ENCODE data around the gene MICALL1.

Gene MICALL1

GRCh38 chr22:37907036-37907954 lies 1.2 kb downstream of the MICALL1 start:
- H3K36me3 ChIP-seq (ENCODE audit: control insufficient read depth in 1 of 2, insufficient read depth in 2 of 2, low read length in 2 of 2), result peaks cover 0 to 7% of the 10 kb centered on the region in 2 donors
- peak overlapping the region; percentile 60 to 79 for H3K4me3 ChIP-seq (ENCODE audit: low read depth in 1 of 2, low read length in 2 of 2)
- peak overlapping the region; percentile 12 for H3K27ac ChIP-seq (ENCODE audit: low read length)
- peaks cover 0 to 55% of the 10 kb centered on the region in 2 donors for H3K4me1 ChIP-seq (ENCODE audit: control insufficient read depth in 1 of 2, insufficient read depth in 2 of 2, low read length in 2 of 2)
- H3K27me3 ChIP-seq (ENCODE audit: low read depth, low read length), result no peaks in the 10 kb centered on the region
- H3K9me3 ChIP-seq (ENCODE audit: control insufficient read depth in 1 of 2, low read length in 2 of 2), result no peaks in the 10 kb centered on the region

- Histone ChIP-seq H3K4me1 (ENCODE audit: control insufficient read depth in 1 of 2, insufficient read depth in 2 of 2, low read length in 2 of 2) (peaks cover 0 to 63% of the 10 kb centered on the region in 2 donors), H3K27ac (ENCODE audit: low read length) (peak overlapping the region; percentile 79), H3K4me3 (ENCODE audit: low read depth in 1 of 2, low read length in 2 of 2) (peak overlapping the region in 1 of 2 donors; percentile 9), H3K36me3 (ENCODE audit: control insufficient read depth in 1 of 2, insufficient read depth in 2 of 2, low read length in 2 of 2) (peaks cover 0 to 14% of the 10 kb centered on the region in 2 donors), H3K9me3 (ENCODE audit: control insufficient read depth in 1 of 2, low read length in 2 of 2) (no peaks in the 10 kb centered on the region), H3K27me3 (ENCODE audit: low read depth, low read length) (no peaks in the 10 kb centered on the region)
Measured at GRCh38 chr22:37909766-37910165, 3.7 kb downstream of the MICALL1 start.

GRCh38 chr22:37910890-37911672 lies 5.0 kb downstream of the MICALL1 start:
- H3K27me3 ChIP-seq (ENCODE audit: low read depth, low read length), result no peaks in the 10 kb centered on the region
- no peaks in the 10 kb centered on the region for H3K9me3 ChIP-seq (ENCODE audit: control insufficient read depth in 1 of 2, low read length in 2 of 2)
- H3K36me3 ChIP-seq (ENCODE audit: control insufficient read depth in 1 of 2, insufficient read depth in 2 of 2, low read length in 2 of 2), result peaks cover under 1 to 8% of the 10 kb centered on the region in 2 donors
- peak overlapping the region in 1 of 2 donors; percentile 30 for H3K4me3 ChIP-seq (ENCODE audit: low read depth in 1 of 2, low read length in 2 of 2)
- peaks cover 0 to 58% of the 10 kb centered on the region in 2 donors for H3K4me1 ChIP-seq (ENCODE audit: control insufficient read depth in 1 of 2, insufficient read depth in 2 of 2, low read length in 2 of 2)
- peak overlapping the region; percentile 79 for H3K27ac ChIP-seq (ENCODE audit: low read length)

- Histone ChIP-seq H3K4me3 (ENCODE audit: low read depth in 1 of 2, low read length in 2 of 2) (peak overlapping the region in 1 of 2 donors; percentile 30), H3K4me1 (ENCODE audit: control insufficient read depth in 1 of 2, insufficient read depth in 2 of 2, low read length in 2 of 2) (peaks cover 0 to 57% of the 10 kb centered on the region in 2 donors), H3K27me3 (ENCODE audit: low read depth, low read length) (no peaks in the 10 kb centered on the region), H3K27ac (ENCODE audit: low read length) (no peak overlapping the region), H3K9me3 (ENCODE audit: control insufficient read depth in 1 of 2, low read length in 2 of 2) (no peaks in the 10 kb centered on the region), H3K36me3 (ENCODE audit: control insufficient read depth in 1 of 2, insufficient read depth in 2 of 2, low read length in 2 of 2) (peaks cover 6 to 14% of the 10 kb centered on the region in 2 donors)
Measured at GRCh38 chr22:37911697-37912096, 5.6 kb downstream of the MICALL1 start.

- Histone ChIP-seq H3K27me3 (ENCODE audit: low read depth, low read length) (no peaks in the 10 kb centered on the region), H3K36me3 (ENCODE audit: control insufficient read depth in 1 of 2, insufficient read depth in 2 of 2, low read length in 2 of 2) (peaks cover 7 to 19% of the 10 kb centered on the region in 2 donors), H3K27ac (ENCODE audit: low read length) (no peak overlapping the region), H3K4me1 (ENCODE audit: control insufficient read depth in 1 of 2, insufficient read depth in 2 of 2, low read length in 2 of 2) (peaks cover 0 to 53% of the 10 kb centered on the region in 2 donors), H3K9me3 (ENCODE audit: control insufficient read depth in 1 of 2, low read length in 2 of 2) (no peaks in the 10 kb centered on the region), H3K4me3 (ENCODE audit: low read depth in 1 of 2, low read length in 2 of 2) (no peak overlapping the region)
Measured at GRCh38 chr22:37912171-37912570, 6.1 kb downstream of the MICALL1 start.

GRCh38 chr22:37913233-37913721 lies 7.2 kb downstream of the MICALL1 start:
- H3K27ac ChIP-seq (ENCODE audit: low read length), result no peak overlapping the region
- peaks cover 18 to 30% of the 10 kb centered on the region in 2 donors for H3K36me3 ChIP-seq (ENCODE audit: control insufficient read depth in 1 of 2, insufficient read depth in 2 of 2, low read length in 2 of 2)
- no peaks in the 10 kb centered on the region for H3K27me3 ChIP-seq (ENCODE audit: low read depth, low read length)
- H3K4me3 ChIP-seq (ENCODE audit: low read depth in 1 of 2, low read length in 2 of 2), result no peak overlapping the region
- H3K4me1 ChIP-seq (ENCODE audit: control insufficient read depth in 1 of 2, insufficient read depth in 2 of 2, low read length in 2 of 2), result peaks cover 0 to 44% of the 10 kb centered on the region in 2 donors
- H3K9me3 ChIP-seq (ENCODE audit: control insufficient read depth in 1 of 2, low read length in 2 of 2), result no peaks in the 10 kb centered on the region

- Histone ChIP-seq H3K27me3 (ENCODE audit: low read depth, low read length) (no peaks in the 10 kb centered on the region), H3K4me3 (ENCODE audit: low read depth in 1 of 2, low read length in 2 of 2) (no peak overlapping the region), H3K27ac (ENCODE audit: low read length) (no peak overlapping the region), H3K36me3 (ENCODE audit: control insufficient read depth in 1 of 2, insufficient read depth in 2 of 2, low read length in 2 of 2) (peaks cover 20 to 51% of the 10 kb centered on the region in 2 donors), H3K9me3 (ENCODE audit: control insufficient read depth in 1 of 2, low read length in 2 of 2) (no peaks in the 10 kb centered on the region), H3K4me1 (ENCODE audit: control insufficient read depth in 1 of 2, insufficient read depth in 2 of 2, low read length in 2 of 2) (peaks cover 0 to 17% of the 10 kb centered on the region in 2 donors)
Measured at GRCh38 chr22:37916311-37916710, 10.2 kb downstream of the MICALL1 start.

GRCh38 chr22:37917874-37918548 lies 11.9 kb downstream of the MICALL1 start:
- peaks cover 0 to 5% of the 10 kb centered on the region in 2 donors for H3K4me1 ChIP-seq (ENCODE audit: control insufficient read depth in 1 of 2, insufficient read depth in 2 of 2, low read length in 2 of 2)
- no peak overlapping the region for H3K27ac ChIP-seq (ENCODE audit: low read length)
- H3K9me3 ChIP-seq (ENCODE audit: control insufficient read depth in 1 of 2, low read length in 2 of 2), result no peaks in the 10 kb centered on the region
- H3K36me3 ChIP-seq (ENCODE audit: control insufficient read depth in 1 of 2, insufficient read depth in 2 of 2, low read length in 2 of 2), result peaks cover 24 to 59% of the 10 kb centered on the region in 2 donors
- H3K27me3 ChIP-seq (ENCODE audit: low read depth, low read length), result no peaks in the 10 kb centered on the region
- H3K4me3 ChIP-seq (ENCODE audit: low read depth in 1 of 2, low read length in 2 of 2), result no peak overlapping the region

GRCh38 chr22:37918580-37919270 lies 12.6 kb downstream of the MICALL1 start:
- Histone ChIP-seq H3K4me3 (ENCODE audit: low read depth in 1 of 2, low read length in 2 of 2) (no peak overlapping the region), H3K27me3 (ENCODE audit: low read depth, low read length) (no peaks in the 10 kb centered on the region), H3K27ac (ENCODE audit: low read length) (no peak overlapping the region), H3K9me3 (ENCODE audit: control insufficient read depth in 1 of 2, low read length in 2 of 2) (no peaks in the 10 kb centered on the region), H3K36me3 (ENCODE audit: control insufficient read depth in 1 of 2, insufficient read depth in 2 of 2, low read length in 2 of 2) (peaks cover 24 to 59% of the 10 kb centered on the region in 2 donors), H3K4me1 (ENCODE audit: control insufficient read depth in 1 of 2, insufficient read depth in 2 of 2, low read length in 2 of 2) (no peaks in the 10 kb centered on the region)

- peaks cover 29 to 69% of the 10 kb centered on the region in 2 donors for H3K36me3 ChIP-seq (ENCODE audit: control insufficient read depth in 1 of 2, insufficient read depth in 2 of 2, low read length in 2 of 2)
- no peaks in the 10 kb centered on the region for H3K9me3 ChIP-seq (ENCODE audit: control insufficient read depth in 1 of 2, low read length in 2 of 2)
- no peak overlapping the region for H3K27ac ChIP-seq (ENCODE audit: low read length)
- no peak overlapping the region for H3K4me3 ChIP-seq (ENCODE audit: low read depth in 1 of 2, low read length in 2 of 2)
- H3K27me3 ChIP-seq (ENCODE audit: low read depth, low read length), result no peaks in the 10 kb centered on the region
- H3K4me1 ChIP-seq (ENCODE audit: control insufficient read depth in 1 of 2, insufficient read depth in 2 of 2, low read length in 2 of 2), result peaks cover 0 to 7% of the 10 kb centered on the region in 2 donors
Measured at GRCh38 chr22:37920126-37920525, 14.0 kb downstream of the MICALL1 start.

All from muscle layer of duodenum (tissue), 2 donors.